ENCODE measurements around the gene CELSR1.

The CELSR1 gene

GRCh38 chr22:46534901-46535630 lies 2.4 kb downstream of the CELSR1 start:
- no peak for ATAC-seq
- no peak for TF ChIP-seq OSR1 (CRISPR knock-in tag; IDR thresholded peaks at IDR 0.05)
- no peak for TF ChIP-seq TSHZ2 (CRISPR knock-in tag; IDR thresholded peaks at IDR 0.05)
- no peak for TF ChIP-seq RARB (CRISPR knock-in tag; IDR thresholded peaks at IDR 0.05)
- no peak for TF ChIP-seq ZNF70 (CRISPR knock-in tag; IDR thresholded peaks at IDR 0.05)

GRCh38 chr22:46534177-46534776 lies 3.1 kb downstream of the CELSR1 start:
- no peak for ATAC-seq
- TF ChIP-seq PPARA (CRISPR knock-in tag; IDR thresholded peaks at IDR 0.05; ENCODE audit: borderline replicate concordance): no peak
- TF ChIP-seq ZNF70 (CRISPR knock-in tag; IDR thresholded peaks at IDR 0.05): no peak
- TF ChIP-seq ZC3H10 (CRISPR knock-in tag; IDR thresholded peaks at IDR 0.05): no peak
- TF ChIP-seq ISL1 (CRISPR knock-in tag; IDR thresholded peaks at IDR 0.05): no peak
- no peak for TF ChIP-seq ZFP3 (CRISPR knock-in tag; IDR thresholded peaks at IDR 0.05)
- no peak for TF ChIP-seq BACH2 (CRISPR knock-in tag; IDR thresholded peaks at IDR 0.05; ENCODE audit: borderline replicate concordance)
- no peak for TF ChIP-seq TSHZ2 (CRISPR knock-in tag; IDR thresholded peaks at IDR 0.05)
- TF ChIP-seq RARB (CRISPR knock-in tag; IDR thresholded peaks at IDR 0.05): no peak
- no peak for TF ChIP-seq ZNF8 (CRISPR knock-in tag; IDR thresholded peaks at IDR 0.05)
- TF ChIP-seq SNAI2 (CRISPR knock-in tag; IDR thresholded peaks at IDR 0.05): no peak
- TF ChIP-seq ESRRG (CRISPR knock-in tag; IDR thresholded peaks at IDR 0.05): no peak
- TF ChIP-seq TOX (CRISPR knock-in tag; IDR thresholded peaks at IDR 0.05; ENCODE audit: borderline replicate concordance): no peak

- ATAC-seq: no peak
Observed at GRCh38 chr22:46533070-46533833, 4.2 kb downstream of the CELSR1 start.

GRCh38 chr22:46532416-46532815 lies 5.0 kb downstream of the CELSR1 start:
- no peak for ATAC-seq
- TF ChIP-seq RARB (CRISPR knock-in tag; IDR thresholded peaks at IDR 0.05) (no peak), CREB5 (CRISPR knock-in tag; IDR thresholded peaks at IDR 0.05; ENCODE audit: low read depth) (no peak), ZFP30 (CRISPR knock-in tag; IDR thresholded peaks at IDR 0.05) (no peak), POU6F1 (CRISPR knock-in tag; IDR thresholded peaks at IDR 0.05; ENCODE audit: borderline replicate concordance, low read depth) (no peak), OSR1 (CRISPR knock-in tag; IDR thresholded peaks at IDR 0.05) (no peak), CSRNP3 (CRISPR knock-in tag; IDR thresholded peaks at IDR 0.05) (no peak), ARNTL (CRISPR knock-in tag; IDR thresholded peaks at IDR 0.05; ENCODE audit: borderline replicate concordance, low read depth) (no peak), SNAI2 (CRISPR knock-in tag; IDR thresholded peaks at IDR 0.05) (no peak), ISL1 (CRISPR knock-in tag; IDR thresholded peaks at IDR 0.05) (no peak), TCF4 (CRISPR knock-in tag; IDR thresholded peaks at IDR 0.05; ENCODE audit: borderline replicate concordance) (no peak)

More at GRCh38 chr22:46533070-46533833, 4.2 kb downstream of the CELSR1 start:
- TF ChIP-seq ZC3H10 (CRISPR knock-in tag; IDR thresholded peaks at IDR 0.05): no peak
- no peak for TF ChIP-seq CSRNP3 (CRISPR knock-in tag; IDR thresholded peaks at IDR 0.05)
- no peak for TF ChIP-seq TCF4 (CRISPR knock-in tag; IDR thresholded peaks at IDR 0.05; ENCODE audit: borderline replicate concordance)
